Measurements from ENCODE around the gene TMX4.

DNA sequence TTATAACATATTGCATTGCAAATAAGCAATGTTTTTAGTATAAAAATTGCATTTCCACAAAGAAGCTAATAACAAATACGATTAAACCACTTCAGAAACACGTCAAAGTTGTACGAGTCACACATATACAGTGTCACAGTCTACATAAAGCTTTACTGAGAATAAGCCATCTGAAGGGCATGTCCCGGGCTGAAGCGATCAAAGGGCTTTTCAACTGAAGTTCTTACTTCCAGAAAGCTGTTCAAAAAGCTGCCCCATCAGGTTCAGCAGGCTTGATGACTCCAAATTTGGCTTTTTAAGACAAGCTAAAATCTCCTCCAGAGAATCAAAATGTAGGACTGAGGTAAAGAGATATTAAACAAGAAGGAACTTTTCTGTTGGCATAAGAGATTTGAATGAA is 41.9 kb downstream of the TMX4 start:
- TF ChIP-seq, protein P1, sequence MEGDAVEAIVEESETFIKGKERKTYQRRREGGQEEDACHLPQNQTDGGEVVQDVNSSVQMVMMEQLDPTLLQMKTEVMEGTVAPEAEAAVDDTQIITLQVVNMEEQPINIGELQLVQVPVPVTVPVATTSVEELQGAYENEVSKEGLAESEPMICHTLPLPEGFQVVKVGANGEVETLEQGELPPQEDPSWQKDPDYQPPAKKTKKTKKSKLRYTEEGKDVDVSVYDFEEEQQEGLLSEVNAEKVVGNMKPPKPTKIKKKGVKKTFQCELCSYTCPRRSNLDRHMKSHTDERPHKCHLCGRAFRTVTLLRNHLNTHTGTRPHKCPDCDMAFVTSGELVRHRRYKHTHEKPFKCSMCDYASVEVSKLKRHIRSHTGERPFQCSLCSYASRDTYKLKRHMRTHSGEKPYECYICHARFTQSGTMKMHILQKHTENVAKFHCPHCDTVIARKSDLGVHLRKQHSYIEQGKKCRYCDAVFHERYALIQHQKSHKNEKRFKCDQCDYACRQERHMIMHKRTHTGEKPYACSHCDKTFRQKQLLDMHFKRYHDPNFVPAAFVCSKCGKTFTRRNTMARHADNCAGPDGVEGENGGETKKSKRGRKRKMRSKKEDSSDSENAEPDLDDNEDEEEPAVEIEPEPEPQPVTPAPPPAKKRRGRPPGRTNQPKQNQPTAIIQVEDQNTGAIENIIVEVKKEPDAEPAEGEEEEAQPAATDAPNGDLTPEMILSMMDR (IDR thresholded peaks at IDR 0.05): no peak
- TF ChIP-seq POLR2A (IDR thresholded peaks at IDR 0.05): no peak
- TF ChIP-seq POLR2AphosphoS5 (IDR thresholded peaks at IDR 0.05): no peak

Measured in prostate gland (tissue), 2 donors.